ENCODE data around the gene CDK19. TPM values are rescaled to one million over a fixed set of nuclear protein-coding genes. Genes with fewer than 3 reads are reported as not detected.

Gene CDK19
- total and polyA plus RNA-seq, 2 of the 4 experiments (the other 2 are of a cell fraction) = 6.0 to 6.8 TPM

- Histone ChIP-seq H3K14ac (replicated peaks; ENCODE audit: low read depth, low read length) (no peak overlapping the region), H3K27me3 (ENCODE audit: control insufficient read depth, insufficient read depth, low read length) (no peaks in the 10 kb centered on the region), H4K8ac (ENCODE audit: low read depth in 2 of 2, low read length in 2 of 2) (no peak overlapping the region), H3K9me1 (ENCODE audit: insufficient read depth, low read length) (no peaks in the 10 kb centered on the region), H4K91ac (ENCODE audit: insufficient read depth, low read depth, low read length) (no peak overlapping the region), H3K9ac (ENCODE audit: low read depth, low read length) (no peak overlapping the region), H3K4me3 (ENCODE audit: insufficient read depth, low read depth, low read length) (no peak overlapping the region), H3K36me3 (ENCODE audit: control insufficient read depth, insufficient read depth, low read length) (no peaks in the 10 kb centered on the region), H3K4me1 (ENCODE audit: control insufficient read depth, insufficient read depth, low read length) (no peaks in the 10 kb centered on the region), H3K27ac (ENCODE audit: insufficient read depth, low read length) (no peak overlapping the region), H2AK9ac (replicated peaks; ENCODE audit: low read depth, low read length, poor library complexity) (no peak overlapping the region), H3K79me1 (ENCODE audit: low read depth in 1 of 2, low read length in 2 of 2) (no peaks in the 10 kb centered on the region), H3K9me3 (ENCODE audit: control insufficient read depth, insufficient read depth, low read length) (no peaks in the 10 kb centered on the region), H2BK5ac (ENCODE audit: low read depth, low read length, poor library complexity, severe bottlenecking) (no peak overlapping the region), H3K4ac (ENCODE audit: low read depth, low read length) (no peak overlapping the region), H3K18ac (ENCODE audit: low read depth, low read length) (no peak overlapping the region), H2AFZ (replicated peaks; ENCODE audit: low read length, poor library complexity) (no peak overlapping the region), H4K5ac (ENCODE audit: low read depth, low read length) (no peak overlapping the region), H2BK120ac (ENCODE audit: low read depth, low read length) (no peak overlapping the region), H2BK15ac (ENCODE audit: low read depth, low read length) (no peak overlapping the region), H4K20me1 (ENCODE audit: insufficient read depth, low read length) (no peaks in the 10 kb centered on the region), H2AK5ac (ENCODE audit: low read depth, low read length) (no peak overlapping the region), H3K23ac (ENCODE audit: low read depth, low read length) (no peak overlapping the region), H3K4me2 (ENCODE audit: low read depth, low read length) (no peak overlapping the region), H2BK20ac (ENCODE audit: low read depth, low read length) (no peak overlapping the region), H3K56ac (ENCODE audit: extremely low read depth, insufficient read depth, low read length) (no peak overlapping the region)
- in situ Hi-C loops (cut with MboI; ENCODE audit: low sequenced_read_pairs) (no loop called here), dilution Hi-C loops (cut with HindIII; ENCODE audit: low sequenced_read_pairs, unreplicated experiment) (no loop called here), intact Hi-C loops (cut with micrococcal nuclease) (no loop called here)
- ATAC-seq (ENCODE audit: low read depth) = no peak
- BruUV-seq (replicated peaks) = no TSS peak
- WGBS, 2 experiments (ENCODE audit: extremely low coverage in 2 of 2, insufficient read length in 1 of 2) = 100% methylated on average over 1 of the region's 2 CpGs; no CpG with 5 or more reads in 1 of the 2 experiments
- DNase-seq = no peak
- no peak for TF ChIP-seq NFE2L2 (IDR thresholded peaks at IDR 0.05; ENCODE audit: low read depth, low read length)
- TF ChIP-seq USF2 (IDR thresholded peaks at IDR 0.05; ENCODE audit: low read depth, low read length) = no peak
- TF ChIP-seq, protein P1, sequence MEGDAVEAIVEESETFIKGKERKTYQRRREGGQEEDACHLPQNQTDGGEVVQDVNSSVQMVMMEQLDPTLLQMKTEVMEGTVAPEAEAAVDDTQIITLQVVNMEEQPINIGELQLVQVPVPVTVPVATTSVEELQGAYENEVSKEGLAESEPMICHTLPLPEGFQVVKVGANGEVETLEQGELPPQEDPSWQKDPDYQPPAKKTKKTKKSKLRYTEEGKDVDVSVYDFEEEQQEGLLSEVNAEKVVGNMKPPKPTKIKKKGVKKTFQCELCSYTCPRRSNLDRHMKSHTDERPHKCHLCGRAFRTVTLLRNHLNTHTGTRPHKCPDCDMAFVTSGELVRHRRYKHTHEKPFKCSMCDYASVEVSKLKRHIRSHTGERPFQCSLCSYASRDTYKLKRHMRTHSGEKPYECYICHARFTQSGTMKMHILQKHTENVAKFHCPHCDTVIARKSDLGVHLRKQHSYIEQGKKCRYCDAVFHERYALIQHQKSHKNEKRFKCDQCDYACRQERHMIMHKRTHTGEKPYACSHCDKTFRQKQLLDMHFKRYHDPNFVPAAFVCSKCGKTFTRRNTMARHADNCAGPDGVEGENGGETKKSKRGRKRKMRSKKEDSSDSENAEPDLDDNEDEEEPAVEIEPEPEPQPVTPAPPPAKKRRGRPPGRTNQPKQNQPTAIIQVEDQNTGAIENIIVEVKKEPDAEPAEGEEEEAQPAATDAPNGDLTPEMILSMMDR (conservative IDR thresholded peaks at IDR 0.05; ENCODE audit: low read depth, low read length) = no peak
- TF ChIP-seq, protein P2, sequence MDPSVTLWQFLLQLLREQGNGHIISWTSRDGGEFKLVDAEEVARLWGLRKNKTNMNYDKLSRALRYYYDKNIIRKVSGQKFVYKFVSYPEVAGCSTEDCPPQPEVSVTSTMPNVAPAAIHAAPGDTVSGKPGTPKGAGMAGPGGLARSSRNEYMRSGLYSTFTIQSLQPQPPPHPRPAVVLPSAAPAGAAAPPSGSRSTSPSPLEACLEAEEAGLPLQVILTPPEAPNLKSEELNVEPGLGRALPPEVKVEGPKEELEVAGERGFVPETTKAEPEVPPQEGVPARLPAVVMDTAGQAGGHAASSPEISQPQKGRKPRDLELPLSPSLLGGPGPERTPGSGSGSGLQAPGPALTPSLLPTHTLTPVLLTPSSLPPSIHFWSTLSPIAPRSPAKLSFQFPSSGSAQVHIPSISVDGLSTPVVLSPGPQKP (IDR thresholded peaks at IDR 0.05; ENCODE audit: borderline replicate concordance, low read depth, low read length) = no peak
- no peak for TF ChIP-seq CEBPB (IDR thresholded peaks at IDR 0.05; ENCODE audit: low read depth, low read length)
- no peak for TF ChIP-seq SMC3 (IDR thresholded peaks at IDR 0.05; ENCODE audit: low read depth, low read length)
- no peak for TF ChIP-seq MAFK (IDR thresholded peaks at IDR 0.05; ENCODE audit: low read depth, low read length)
- TF ChIP-seq MAZ (IDR thresholded peaks at IDR 0.05; ENCODE audit: borderline replicate concordance, low read depth, low read length) = no peak
- no peak for TF ChIP-seq RFX5 (IDR thresholded peaks at IDR 0.05; ENCODE audit: low read depth, low read length)
- ChIA-PET POLR2A (ENCODE audit: unreplicated experiment) (no interaction called here), CTCF (no interaction called here)
These were observed 37.5 kb upstream of the CDK19 start for GRCh38 chr6:110852773-110853172.

All from IMR-90 (cell line).